SK-N-SH (cell line): Measurements from ENCODE around the gene LSMEM2.

ENCODE experiments used
- CTCF ChIP-seq: fragments of 200-600 bp; sonication (generic); IDR thresholded peaks from 2 replicates; pipeline ENCODE4 v1.6.1; 2017; ENCODE audit warnings: antibody characterized with exemption, mild to moderate bottlenecking, moderate library complexity
- IRF3 ChIP-seq: fragments of 150-350 bp; IDR thresholded peaks from 2 replicates; pipeline ENCODE4 v1.6.1; 2016; ENCODE audit warnings: mild to moderate bottlenecking, low read depth, low read length
- POLR2AphosphoS5 ChIP-seq: IDR thresholded peaks from 2 replicates; pipeline ENCODE4 v1.6.1; 2012; ENCODE audit warnings: low read depth, low read length
- REST ChIP-seq: IDR thresholded peaks from 2 replicates; pipeline ENCODE4 v1.6.1; 2012; ENCODE audit warnings: mild to moderate bottlenecking, low read depth, low read length, moderate library complexity

GRCh38 chr3:50266017-50266416 lies 12.9 kb upstream of the LSMEM2 start:
- TF ChIP-seq POLR2AphosphoS5 (no peak), REST (no peak), CTCF (no peak), IRF3 (no peak)
